Stimulated activated CD4-positive, alpha-beta T cell treated with anti-CD3 and anti-CD28 coated beads, Interleukin-4, amount 100 ng/mL, for 24 hours (primary cell): ENCODE data around the gene CMTM5.
"Not testable (repeated sequence)": the region's sequence is repeated elsewhere in the genome, so short reads cannot be mapped to it uniquely, and the experiment has no call there.

ENCODE experiments used
- DNase-seq: peaks from one replicate; pipeline ENCODE4 v3.0.0-alpha.2; 2020

The CMTM5 gene

DNA sequence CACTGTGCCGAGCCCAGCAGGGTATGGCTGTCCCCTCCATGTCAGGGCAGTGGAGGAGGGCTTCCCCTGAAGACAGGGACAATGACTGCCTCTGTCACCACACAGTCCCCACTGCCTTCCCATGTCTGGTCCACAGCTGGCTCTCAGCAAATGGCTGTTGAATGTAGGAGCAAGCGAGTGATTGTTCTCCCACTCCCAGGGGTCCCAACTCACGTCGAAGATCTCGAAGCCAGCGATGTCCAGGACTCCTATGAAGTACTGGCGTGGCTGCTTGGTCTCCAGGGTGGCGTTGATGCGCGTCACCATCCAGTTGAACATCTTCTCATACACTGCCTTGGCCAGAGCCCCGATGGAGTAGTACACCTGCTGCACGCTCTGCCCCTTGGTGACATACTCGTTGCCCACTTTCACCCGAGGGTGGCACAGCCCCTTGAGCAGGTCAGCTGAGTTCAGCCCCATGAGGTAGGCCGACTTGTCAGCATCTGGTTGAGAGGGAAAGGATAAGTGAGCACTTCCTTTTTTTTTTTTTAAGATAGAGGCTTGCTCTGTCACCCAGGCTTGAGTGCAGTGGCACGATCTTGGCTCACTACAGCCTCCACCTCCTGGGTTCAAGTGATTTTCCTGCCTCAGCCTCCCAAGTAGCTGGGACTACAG, 23.8 kb downstream of the CMTM5 start:
- DNase-seq: not testable (repeated sequence)

DNA sequence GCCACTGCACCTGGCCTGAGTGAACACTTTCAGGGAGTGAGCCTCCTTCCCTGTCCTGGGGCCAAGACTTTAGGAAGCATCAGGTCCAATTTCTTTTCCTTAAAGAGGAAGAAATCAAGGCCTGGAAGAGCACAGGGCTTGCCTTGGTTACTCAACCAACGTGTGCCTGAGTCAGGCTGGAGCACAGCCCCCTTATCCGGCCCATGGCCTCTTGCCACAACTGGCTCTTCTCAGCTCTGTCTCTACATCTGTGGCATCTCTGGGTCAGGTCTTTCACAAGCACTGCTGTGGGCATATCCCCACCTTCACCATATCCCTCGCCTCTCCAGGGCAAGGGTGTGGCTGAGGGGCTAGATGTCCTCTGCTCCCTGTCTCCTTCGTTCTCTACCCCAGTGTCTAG, 24.4 kb downstream of the CMTM5 start:
- DNase-seq: no peak

DNA sequence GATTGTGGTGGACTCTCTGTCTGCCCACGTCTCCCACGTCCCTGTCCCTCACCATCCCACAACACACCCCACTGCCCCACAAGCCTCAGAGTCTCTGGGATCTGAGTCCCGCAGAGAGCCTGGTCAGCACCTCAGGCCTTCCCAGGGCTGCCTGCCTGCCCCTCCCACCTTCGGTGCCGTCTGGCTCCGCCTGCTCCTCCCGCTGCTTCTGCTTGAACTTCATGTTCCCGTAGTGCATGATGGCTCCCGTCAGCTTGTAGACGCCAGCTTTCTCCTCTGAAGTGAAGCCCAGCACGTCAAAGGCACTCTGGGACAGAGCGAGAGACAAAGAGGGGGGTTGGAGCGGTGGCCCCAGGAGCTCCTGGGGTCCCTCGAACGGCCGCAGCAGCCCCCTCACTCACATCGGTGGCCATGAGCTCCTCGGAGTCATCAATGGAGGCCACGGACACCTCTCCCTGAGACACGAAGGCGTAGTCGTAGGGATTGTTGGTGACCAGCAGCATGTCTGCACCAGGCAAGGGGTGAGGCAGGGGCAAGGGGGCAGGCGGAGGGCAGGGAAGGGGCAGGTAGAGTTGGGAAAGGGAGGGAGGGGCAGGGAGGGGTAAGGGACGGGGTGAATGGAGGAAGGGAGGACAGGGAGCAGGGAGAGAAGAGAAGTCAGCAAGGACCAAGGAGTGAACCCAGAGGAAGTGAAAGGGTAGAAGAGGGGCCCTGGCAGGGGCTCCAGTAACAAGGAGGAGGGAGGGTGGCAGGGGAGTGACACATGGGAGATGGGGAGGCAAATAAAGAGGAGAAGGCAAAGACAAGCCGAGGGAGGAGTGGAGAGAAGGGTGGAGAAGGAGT, 25.7 kb downstream of the CMTM5 start:
- DNase-seq: no peak

DNA sequence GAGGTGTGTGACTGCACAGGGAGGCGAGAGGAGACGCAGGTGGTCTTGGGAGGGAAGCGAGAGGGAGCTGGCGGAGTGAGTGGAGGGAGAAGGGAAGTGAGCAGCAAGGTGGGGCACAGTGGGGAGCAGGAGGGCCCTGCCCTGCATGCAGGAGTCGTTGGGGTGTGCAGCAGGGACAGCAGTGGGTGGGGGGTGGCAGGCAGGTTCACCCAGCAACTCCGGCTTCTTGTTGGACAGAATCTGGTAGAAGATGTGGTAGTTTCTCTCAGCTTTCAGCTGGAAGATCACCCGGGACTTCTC, 26.2 kb downstream of the CMTM5 start:
- no peak for DNase-seq

DNA sequence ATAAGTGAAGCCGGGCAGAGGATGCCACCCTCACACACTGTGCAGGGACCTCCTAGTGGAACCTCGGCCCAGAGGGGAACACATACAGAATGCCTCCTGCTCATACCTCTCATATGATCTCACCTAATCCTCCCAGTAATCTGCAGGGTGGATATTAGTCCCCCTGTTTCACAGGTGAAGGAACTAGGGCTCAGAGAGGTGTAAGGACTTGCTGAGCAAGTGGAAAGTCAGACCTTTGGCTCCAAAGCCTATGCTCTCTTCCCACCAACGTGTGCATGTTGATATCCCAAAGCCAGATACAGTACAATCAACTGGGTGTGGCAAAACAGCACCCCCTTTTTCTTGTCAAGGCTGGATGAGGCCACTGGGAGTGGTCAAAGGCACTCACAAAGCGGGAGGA, 27.1 kb downstream of the CMTM5 start:
- no peak for DNase-seq

DNA sequence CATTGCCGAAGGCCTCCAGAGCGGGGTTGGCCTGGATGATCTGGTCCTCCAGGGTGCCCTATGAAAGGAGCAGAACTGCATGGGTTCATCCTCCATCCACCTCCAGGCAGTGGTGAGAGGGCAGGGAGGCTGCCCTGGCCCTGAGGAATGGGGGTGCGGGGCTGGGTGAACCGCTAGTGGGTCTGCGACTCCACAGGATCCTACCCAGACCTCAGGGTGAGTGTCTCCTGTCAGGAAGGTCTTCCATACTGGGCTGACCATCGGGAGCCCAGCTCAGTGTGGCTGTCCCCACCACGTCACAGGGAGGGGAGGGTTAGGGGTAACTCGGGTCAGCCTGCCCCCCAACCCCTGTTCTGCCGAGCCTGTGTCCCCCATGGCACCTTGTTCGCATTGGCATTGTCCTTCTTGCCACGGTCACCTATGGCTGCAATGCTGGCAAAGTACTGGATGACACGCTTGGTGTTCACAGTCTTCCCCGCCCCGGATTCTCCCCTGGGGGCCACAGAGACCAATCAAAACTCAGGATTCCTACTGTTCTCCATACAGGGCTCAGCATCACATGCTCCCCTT, 27.6 kb downstream of the CMTM5 start:
- no peak for DNase-seq

DNA sequence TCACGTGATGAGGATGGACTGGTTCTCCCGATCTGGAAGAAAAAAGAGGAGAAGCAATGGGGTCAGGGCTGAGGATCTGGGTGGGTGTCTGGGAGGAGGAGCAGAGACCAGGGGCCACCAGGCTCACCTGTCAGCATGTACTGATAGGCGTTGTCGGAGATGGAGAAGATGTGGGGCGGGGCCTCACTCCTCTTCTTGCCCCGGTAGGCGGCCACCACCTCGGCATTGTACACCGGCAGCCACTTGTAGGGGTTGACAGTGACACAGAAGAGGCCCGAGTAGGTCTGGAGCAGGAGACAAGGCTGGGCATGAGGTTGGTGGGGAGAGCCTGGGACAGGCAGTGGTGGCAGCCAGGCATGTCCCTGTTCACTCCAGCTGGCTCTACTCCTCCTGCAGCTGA, 28.2 kb downstream of the CMTM5 start:
- no peak for DNase-seq

DNA sequence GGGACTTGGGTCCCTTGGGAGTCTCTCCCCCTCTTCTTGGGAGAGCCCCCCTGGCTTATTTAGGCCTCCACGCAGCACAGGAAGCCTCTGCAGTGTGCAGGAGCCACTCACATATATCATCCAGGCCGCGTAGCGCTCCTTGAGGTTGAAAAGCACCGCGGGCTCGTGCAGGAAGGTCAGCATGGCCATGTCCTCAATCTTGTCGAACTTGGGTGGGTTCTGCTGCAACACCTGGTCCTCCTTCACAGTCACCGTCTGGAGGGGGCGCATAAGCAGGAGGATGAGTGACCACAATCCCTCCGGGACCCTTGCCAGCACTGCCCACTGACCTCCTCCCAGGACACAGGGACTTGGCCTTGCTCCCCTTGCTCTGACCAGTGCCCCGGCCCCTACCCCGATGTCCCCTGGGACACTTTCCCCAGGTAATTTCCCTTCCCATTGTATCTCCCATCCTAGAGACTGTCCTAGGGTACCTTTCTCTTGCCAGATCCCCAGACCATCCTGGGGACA, 28.7 kb downstream of the CMTM5 start:
- DNase-seq: no peak

DNA sequence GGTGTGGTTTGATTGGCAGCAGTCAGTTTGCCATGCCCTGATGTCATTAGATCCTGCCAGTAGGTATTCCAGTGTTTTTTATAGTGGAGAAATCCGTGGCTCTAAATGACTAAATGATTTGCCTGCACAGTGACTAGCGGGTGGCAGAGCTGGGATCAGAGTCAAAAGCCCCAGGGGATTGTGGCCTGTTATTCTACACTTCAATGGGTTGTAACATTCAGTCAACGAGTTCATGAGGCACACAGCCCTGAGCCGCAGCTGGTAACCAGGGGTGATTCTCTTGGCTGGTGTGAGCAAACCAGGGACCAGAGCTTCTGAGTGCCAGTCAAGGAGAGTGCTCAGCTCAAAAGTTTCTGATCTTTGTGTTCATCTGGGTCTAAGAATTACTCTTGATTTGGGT, 29.4 kb downstream of the CMTM5 start:
- no peak for DNase-seq

DNA sequence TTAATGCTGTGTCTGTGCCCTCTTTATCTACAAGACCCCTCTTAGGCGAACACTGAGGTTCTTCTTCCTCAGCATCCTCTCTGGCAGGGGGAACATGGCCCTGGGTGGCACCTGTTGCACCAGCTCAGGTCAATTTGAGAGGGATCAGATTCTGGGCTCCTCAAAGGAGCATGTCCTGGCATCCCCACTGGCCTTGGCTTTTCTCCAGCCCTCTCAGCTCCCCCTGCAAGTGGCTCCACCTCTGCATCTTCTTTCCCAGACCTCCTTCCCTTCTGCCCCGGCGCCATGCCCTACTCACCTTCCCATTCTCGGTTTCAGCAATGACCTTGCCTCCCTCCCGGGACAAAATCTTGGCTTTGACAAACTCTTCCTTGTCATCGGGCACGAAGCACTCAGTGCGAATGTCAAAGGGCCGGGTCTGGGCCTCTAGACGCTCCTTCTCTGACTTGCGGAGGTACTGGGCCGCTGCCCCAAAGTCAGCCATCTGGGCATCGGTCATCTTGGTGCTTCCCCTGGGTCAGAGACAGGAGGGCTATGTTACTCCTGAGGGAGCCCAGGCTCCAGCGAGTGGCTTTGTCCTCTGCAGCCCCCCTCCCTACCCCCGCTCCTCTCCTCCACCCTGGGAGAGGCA, 30.0 kb downstream of the CMTM5 start:
- no peak for DNase-seq

DNA sequence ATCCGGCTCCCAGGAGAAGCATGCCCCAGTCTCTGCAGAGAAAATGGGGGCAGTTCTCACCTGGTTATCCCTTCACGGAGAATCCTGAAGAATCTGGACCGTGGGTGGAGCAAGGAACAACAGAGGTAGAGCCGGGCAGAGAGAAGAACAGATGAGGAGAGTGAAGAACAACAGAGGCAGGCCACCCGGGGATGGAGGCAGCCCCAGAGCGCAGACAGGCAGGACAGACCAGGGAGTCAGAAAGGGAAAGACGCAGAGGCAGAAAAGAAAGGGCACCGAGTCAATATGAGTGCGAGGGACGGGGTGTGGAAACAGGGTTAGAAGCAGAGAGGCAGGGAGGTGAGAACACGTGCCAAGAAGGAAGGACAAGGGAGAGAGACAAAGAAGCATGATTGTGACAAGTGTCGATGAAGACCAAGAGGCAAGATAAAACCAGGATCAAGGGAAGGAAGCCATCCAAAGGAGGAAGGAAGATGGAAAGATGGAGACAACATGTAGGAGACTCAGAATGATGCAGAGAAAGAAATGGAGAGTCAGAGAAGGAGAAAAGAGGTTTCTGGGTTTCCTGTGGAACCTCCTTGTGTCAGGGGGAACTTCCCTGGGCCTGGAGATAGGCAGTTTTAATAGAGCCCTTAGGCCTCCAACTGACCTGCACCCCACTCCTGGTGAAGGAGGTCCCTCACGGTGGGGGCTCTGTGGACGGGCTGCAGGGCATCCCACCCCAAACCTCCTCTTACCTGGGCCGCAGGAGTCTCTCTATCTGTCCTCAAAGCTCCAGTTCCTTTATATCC, 30.9 kb downstream of the CMTM5 start, which contains the start of gene MYH6:
Gene MYH6 (minus strand): TSS at position 758 of the 791 bp plus-strand sequence. CDS start 1,050 bp downstream, outside the sequence.
- no peak for DNase-seq

DNA sequence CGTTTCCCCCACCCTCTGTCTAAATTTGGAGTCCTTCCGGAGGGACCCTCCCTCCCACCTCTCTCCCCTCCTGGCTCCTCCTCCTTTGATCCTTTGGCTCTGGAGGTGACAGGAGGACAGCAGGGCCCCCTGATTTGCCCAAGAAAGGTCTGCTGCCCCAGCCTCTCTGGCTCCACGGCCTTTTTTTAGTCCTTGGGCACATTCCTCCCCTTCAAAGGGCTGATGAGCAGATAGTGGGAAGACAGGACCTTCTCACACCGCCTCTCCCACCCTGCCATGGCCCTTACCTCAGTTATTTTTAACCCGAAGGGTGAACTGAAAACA, 31.4 kb downstream of the CMTM5 start:
- DNase-seq: no peak

DNA sequence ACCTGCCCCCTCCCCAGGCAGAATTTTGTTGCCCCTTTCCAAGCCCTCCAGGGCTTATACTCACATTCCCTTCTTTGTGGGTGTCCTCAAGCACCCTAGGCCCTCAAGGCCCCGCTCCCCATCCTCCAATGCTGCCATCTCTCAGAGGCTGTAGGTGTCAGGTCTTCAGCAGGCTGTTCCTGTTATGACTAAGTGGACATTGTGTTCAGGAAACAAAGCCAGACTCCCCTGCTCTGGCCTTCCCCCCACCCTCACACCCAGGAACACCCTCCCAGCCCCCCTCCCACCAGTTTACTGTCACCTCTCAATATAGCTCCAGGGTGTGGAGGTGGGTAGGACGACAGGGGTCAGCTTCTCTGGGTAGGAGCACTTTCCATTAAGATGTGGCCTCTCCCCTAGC, 32.6 kb downstream of the CMTM5 start:
- DNase-seq: no peak

DNA sequence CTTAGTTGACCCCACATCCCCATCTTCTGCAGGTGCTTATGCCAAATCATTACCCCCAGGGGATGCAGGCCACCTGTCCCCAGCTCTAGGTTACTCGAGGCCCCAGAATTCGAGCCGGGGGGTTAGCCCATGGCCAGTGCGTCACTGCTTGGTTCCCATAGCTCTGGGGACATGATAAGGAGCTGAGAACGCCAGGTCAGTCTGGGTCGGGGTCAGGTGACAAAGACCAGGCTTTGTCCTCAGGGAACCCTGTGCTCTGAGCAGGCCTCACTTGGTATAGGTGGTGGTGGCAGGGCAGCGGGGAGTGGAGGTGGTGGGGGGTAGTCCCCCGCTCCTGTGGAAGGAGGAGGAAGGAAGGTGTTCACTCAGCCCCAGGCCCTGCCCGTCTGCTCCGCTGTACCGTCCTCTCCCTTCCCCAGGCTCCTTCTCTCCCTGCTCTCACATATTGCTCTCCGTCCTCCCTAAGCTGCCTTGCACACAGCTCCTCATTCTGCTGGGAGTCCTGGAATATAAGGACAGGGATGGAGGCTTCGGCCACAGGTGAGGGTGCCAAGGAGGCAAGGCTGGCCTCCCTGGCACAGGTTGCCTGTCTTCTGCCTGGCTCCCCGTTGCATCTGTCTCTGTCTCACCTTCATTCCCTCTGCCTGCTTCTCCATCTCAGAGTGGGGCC, 33.3 kb downstream of the CMTM5 start:
- no peak for DNase-seq

DNA sequence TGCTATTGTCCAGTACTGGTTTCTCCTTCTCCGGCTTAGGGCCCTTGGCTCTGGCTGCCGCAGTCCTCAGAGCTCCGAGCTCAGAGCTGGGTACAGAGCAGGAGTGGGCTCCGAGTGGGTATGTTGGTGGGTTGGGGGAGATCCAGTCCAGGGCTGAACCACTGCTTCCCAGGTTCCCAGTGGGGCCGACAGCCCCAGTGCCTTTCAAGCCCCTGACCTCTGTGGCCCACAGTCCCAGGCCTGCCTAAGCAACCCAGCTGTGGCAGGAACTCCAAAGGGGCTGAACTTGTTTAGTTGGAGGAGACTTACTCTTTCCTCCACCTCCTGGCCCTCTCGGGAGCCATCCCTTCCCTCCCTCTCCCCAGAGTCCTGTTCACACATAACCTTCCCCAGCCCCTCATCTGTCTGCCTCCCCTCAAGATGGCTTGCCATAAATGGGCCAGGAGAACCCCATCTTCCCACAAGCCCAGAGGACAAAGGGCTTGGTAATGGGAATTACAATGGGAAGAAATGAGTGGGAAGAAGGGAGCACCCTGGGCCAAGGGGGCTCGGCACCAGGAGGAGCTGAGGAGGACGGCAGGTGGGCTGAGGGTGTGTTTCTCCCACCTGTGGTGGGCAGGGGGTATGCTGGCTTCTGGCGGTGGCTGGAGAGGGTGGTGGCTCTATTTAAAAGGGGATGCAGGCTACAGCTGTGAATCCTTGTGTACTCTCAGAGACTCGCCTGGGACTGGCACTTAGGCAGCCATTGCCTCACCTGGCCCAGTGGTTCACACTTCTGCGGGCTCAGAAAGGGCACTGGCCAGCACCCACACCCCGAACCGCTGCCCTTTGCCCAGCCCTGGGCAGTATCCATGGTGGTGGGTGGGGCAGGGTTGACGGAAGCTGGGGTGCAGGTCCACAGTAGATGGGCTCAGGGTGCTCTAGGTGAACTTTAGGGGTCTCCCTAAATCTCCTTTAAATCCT, 35.0 kb downstream of the CMTM5 start:
- DNase-seq: no peak

DNA sequence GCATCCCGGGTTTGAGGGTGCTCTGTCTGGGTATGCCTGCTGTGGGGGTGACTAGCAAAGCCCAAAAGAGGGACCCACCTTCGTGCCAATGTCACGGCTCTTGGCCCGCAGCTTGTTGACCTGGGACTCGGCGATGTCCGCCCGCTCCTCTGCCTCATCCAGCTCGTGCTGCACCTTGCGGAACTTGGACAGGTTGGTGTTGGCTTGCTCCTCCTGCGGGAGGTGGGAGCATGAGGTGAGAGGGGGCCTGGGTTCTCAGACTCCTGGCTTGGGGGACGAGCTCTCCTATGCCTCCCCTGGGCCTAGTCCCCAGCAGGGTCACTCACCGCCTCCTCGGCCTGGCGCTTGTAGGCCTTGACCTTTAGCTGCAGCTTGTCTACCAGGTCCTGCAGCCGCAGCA, 36.8 kb downstream of the CMTM5 start:
- DNase-seq: no peak

DNA sequence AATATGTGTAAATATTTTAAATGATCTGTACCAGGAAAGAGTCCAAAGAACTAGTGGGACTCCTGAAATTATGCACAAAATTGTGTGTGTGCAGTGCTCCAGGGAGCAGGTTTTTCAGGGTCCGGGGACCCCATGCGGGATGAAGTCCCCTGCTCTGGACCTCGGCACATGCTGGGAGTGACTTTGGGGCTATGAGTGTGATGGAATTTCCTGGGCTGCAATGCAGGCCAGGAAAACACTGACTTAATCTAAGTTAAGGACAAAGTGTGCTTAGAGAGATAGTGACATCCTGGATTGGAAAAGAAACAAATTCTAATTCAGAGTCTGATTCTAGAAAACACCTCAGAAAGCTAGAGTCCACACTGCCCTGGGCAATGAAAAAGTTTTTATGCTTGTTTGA, 37.4 kb downstream of the CMTM5 start:
- DNase-seq: no peak

DNA sequence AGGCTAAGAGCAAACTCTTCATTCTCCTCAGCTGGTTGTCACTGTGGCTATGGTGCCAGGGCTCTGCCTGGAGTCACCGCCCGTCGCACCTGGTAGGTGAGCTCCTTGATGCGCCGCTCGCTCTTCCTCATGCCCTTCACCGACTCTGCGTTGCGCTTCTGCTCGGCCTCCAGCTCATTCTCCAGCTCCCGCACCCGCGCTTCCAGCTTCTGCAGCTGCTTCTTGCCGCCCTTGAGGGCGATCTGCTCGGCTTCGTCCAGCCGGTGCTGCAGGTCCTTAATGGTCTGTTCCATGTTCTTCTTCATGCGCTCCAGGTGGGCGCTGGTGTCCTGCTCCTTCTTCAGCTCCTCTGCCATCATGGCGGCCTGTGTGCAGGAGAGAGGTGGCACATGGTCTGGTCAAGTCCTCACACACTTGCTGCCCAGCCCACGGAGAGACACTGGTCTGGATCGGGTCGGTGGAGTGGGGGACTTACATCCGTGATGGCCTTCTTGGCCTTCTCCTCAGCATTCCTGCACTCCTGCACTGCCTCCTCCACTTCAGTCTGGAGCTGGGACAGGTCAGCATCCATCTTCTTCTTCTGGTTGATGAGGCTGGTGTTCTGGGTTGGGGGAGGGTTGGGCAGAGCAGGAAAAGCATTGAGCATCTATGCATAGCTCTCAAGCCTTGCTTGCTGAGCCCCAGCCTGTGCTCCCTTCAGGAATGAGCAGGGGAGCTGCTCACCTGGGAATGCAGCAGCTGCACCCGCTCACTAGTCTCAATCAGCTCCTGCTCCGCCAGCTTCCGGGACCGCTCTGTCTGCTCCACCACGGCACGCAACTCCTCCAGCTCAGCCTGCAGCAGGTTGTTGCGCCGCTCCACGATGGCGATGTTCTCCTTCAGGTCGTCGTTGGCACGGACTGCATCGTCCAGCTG, 38.3 kb downstream of the CMTM5 start:
- DNase-seq: no peak

DNA sequence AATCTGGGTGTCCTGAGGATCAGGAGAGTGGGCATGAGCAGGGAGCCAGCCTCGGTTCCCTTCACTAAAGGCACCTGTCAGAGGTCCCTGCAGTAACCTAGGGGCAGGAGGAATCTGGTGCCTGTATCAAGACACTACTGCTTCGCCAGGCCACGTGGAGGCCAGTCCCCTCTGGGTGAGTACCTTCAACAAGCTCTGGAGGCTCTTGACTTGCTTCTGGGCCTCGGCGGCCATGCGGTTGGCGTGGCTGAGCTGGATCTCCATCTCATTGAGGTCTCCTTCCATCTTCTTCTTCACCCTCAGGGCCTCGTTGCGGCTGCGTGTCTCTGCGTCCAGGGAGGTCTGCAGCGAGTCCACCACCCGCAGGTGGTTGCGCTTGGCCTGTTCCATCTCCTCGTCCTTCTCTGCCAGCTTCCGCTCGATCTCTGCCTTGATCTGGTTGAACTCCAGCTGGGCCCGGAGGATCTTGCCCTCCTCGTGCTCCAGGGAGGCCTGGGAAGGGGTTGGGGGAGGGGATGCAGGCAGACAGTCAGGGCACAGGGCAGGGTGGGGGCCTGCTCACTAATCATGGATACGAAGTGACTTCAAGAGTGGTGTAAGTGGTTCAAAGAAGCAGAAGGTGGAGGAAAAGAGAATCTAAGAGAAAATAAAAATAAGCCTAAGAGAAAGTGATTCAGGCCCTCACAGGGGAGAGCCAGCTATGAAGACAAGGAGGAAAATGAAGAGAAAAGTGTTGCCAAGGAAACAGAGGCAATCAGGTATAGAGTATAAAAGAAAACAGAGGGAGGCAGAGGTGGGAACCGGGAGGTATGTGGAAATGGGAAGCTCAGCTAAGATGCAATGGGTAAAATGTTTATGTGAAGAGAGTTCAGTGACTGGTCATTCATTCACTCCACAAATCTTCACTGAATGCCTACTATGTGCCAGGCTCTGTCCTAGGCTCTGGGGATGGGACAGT, 39.3 kb downstream of the CMTM5 start:
- DNase-seq: no peak
